ENCODE measurements around the gene SLK.

The SLK gene

GRCh38 chr10:104065748-104066147, 98.8 kb downstream of the SLK start:
- no peak overlapping the region for H3K9ac ChIP-seq (ENCODE audit: low read length)
- no peaks in the 10 kb centered on the region for H3K36me3 ChIP-seq (replicated peaks; ENCODE audit: insufficient read depth, low read length)
- H3K4me3 ChIP-seq (ENCODE audit: low read length) = no peak overlapping the region
- no peaks in the 10 kb centered on the region for H3K27me3 ChIP-seq (replicated peaks; ENCODE audit: insufficient read depth, low read length)
- no peaks in the 10 kb centered on the region for H4K20me1 ChIP-seq (ENCODE audit: insufficient read depth, low read length)
- no peaks in the 10 kb centered on the region for H3F3A ChIP-seq (ENCODE audit: insufficient read depth, low read length)
- TF ChIP-seq EZH2 (optimal IDR thresholded peaks at IDR 0.05; ENCODE audit: low read depth, low read length) (no peak), EZH2phosphoT487 (IDR thresholded peaks at IDR 0.05; ENCODE audit: low read length) (no peak), CTCF (IDR thresholded peaks at IDR 0.05; ENCODE audit: low read length) (no peak)
- no peaks in the 10 kb centered on the region for H3K9me2 ChIP-seq (replicated peaks; ENCODE audit: insufficient read depth, low read length)
- DNase-seq = no peak
- no peak overlapping the region for H2AFZ ChIP-seq (ENCODE audit: low read length)
- H3K4me1 ChIP-seq (ENCODE audit: low read length) = no peaks in the 10 kb centered on the region
- no peaks in the 10 kb centered on the region for H3K9me3 ChIP-seq (replicated peaks; ENCODE audit: insufficient read depth, low read length)
- no peaks in the 10 kb centered on the region for H3K79me2 ChIP-seq (ENCODE audit: low read length)
- H3K27ac ChIP-seq (ENCODE audit: low read length) = no peak overlapping the region
- no peak overlapping the region for H3K4me2 ChIP-seq (ENCODE audit: low read depth, low read length)

GRCh38 chr10:104066945-104067344, 100.0 kb downstream of the SLK start:
- Histone ChIP-seq H3K36me3 (replicated peaks; ENCODE audit: insufficient read depth, low read length) (no peaks in the 10 kb centered on the region), H3K9me2 (replicated peaks; ENCODE audit: insufficient read depth, low read length) (no peaks in the 10 kb centered on the region), H3K27ac (ENCODE audit: low read length) (no peak overlapping the region), H3K9ac (ENCODE audit: low read length) (no peak overlapping the region), H3K4me1 (ENCODE audit: low read length) (no peaks in the 10 kb centered on the region), H2AFZ (ENCODE audit: low read length) (no peak overlapping the region), H3K79me2 (ENCODE audit: low read length) (no peaks in the 10 kb centered on the region), H3K27me3 (replicated peaks; ENCODE audit: insufficient read depth, low read length) (no peaks in the 10 kb centered on the region), H3K4me2 (ENCODE audit: low read depth, low read length) (no peak overlapping the region), H3K4me3 (ENCODE audit: low read length) (no peak overlapping the region), H4K20me1 (ENCODE audit: insufficient read depth, low read length) (no peaks in the 10 kb centered on the region), H3K9me3 (replicated peaks; ENCODE audit: insufficient read depth, low read length) (no peaks in the 10 kb centered on the region), H3F3A (ENCODE audit: insufficient read depth, low read length) (no peaks in the 10 kb centered on the region)
- DNase-seq = no peak
- no peak for TF ChIP-seq EZH2phosphoT487 (IDR thresholded peaks at IDR 0.05; ENCODE audit: low read length)
- no peak for TF ChIP-seq EZH2 (optimal IDR thresholded peaks at IDR 0.05; ENCODE audit: low read depth, low read length)
- no peak for TF ChIP-seq CTCF (IDR thresholded peaks at IDR 0.05; ENCODE audit: low read length)

- DNase-seq = no peak
- Histone ChIP-seq H3K9ac (ENCODE audit: low read length) (no peak overlapping the region), H3F3A (ENCODE audit: insufficient read depth, low read length) (no peaks in the 10 kb centered on the region), H3K27me3 (replicated peaks; ENCODE audit: insufficient read depth, low read length) (no peaks in the 10 kb centered on the region), H3K27ac (ENCODE audit: low read length) (no peak overlapping the region), H3K36me3 (replicated peaks; ENCODE audit: insufficient read depth, low read length) (no peaks in the 10 kb centered on the region), H4K20me1 (ENCODE audit: insufficient read depth, low read length) (no peaks in the 10 kb centered on the region), H3K79me2 (ENCODE audit: low read length) (no peaks in the 10 kb centered on the region), H3K9me3 (replicated peaks; ENCODE audit: insufficient read depth, low read length) (no peaks in the 10 kb centered on the region), H3K4me2 (ENCODE audit: low read depth, low read length) (no peak overlapping the region), H3K9me2 (replicated peaks; ENCODE audit: insufficient read depth, low read length) (no peaks in the 10 kb centered on the region), H3K4me3 (ENCODE audit: low read length) (no peak overlapping the region), H3K4me1 (ENCODE audit: low read length) (no peaks in the 10 kb centered on the region), H2AFZ (ENCODE audit: low read length) (no peak overlapping the region)
- no peak for TF ChIP-seq EZH2 (optimal IDR thresholded peaks at IDR 0.05; ENCODE audit: low read depth, low read length)
- TF ChIP-seq CTCF (IDR thresholded peaks at IDR 0.05; ENCODE audit: low read length) = no peak
- no peak for TF ChIP-seq EZH2phosphoT487 (IDR thresholded peaks at IDR 0.05; ENCODE audit: low read length)
These were observed 100.6 kb downstream of the SLK start for GRCh38 chr10:104067525-104067924.
